Activated T-helper 1 cell treated with Interleukin-2 at 50 U/mL for 16 hours (primary cell): ENCODE data around the gene CYP26B1.
"Not testable (repeated sequence)": the region's sequence is repeated elsewhere in the genome, so short reads cannot be mapped to it uniquely, and the experiment has no call there.

Experiments used
- DNase-seq: peaks from one replicate; pipeline ENCODE4 v3.0.0-alpha.2; 2020; ENCODE audit warnings: low read depth

Gene CYP26B1

DNA sequence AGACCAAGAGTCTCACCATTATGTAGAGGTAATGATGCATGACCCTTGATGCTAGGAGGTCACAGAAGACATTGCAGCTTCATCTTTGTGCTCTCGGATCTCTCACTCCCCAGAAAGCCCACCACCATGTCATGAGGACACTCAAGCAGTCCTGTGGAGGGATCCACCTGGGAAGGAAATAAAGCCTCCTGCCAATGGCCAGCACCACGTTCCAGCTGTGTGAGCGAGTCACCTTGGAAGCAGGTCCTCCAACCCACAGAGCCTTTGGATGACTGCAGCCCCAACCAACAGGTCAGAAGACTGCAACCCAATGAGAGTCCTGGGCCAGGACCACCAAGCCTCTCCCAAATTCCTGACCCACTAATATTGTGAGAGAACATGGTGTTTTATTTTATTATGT lies 38.4 kb downstream of the CYP26B1 start:
- no peak for DNase-seq

DNA sequence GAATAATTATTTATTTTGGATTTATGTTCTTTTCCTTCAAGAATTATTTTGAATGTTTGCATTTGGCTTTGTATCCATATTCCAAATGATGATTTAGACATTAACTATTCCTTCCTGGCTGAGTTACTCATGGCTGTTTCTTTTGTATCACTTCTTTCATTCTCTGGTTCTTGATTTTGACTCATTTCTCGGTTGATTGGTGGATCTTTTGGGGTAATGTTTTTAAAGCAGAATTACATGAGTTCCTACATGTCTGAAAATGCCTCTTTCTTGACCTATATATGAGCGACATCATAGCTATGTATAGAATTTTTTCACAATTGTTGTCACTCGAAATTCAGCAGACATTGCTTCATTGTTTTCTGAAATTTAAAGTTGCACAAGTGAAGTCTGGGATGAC lies 39.5 kb downstream of the CYP26B1 start:
- no peak for DNase-seq

DNA sequence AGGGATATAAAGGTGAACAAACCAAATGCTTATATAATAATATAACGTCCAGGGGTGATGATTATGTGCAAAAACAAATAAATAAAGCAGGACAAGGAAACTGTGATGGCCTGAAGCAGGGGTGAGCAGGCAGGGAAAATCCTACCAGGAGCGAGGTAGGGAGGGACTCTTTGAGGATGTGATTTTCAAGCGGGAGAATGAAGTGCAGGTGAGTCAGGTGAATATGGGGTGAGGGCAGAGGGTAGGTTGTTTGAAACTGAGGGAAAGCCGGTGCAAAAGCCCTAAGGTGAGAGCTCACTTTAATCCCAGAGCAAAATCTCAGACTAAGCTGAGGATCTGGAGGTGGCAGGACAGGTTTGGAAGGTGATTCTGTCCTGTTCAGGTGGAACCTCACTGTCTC lies 40.7 kb downstream of the CYP26B1 start:
- DNase-seq, result no peak

DNA sequence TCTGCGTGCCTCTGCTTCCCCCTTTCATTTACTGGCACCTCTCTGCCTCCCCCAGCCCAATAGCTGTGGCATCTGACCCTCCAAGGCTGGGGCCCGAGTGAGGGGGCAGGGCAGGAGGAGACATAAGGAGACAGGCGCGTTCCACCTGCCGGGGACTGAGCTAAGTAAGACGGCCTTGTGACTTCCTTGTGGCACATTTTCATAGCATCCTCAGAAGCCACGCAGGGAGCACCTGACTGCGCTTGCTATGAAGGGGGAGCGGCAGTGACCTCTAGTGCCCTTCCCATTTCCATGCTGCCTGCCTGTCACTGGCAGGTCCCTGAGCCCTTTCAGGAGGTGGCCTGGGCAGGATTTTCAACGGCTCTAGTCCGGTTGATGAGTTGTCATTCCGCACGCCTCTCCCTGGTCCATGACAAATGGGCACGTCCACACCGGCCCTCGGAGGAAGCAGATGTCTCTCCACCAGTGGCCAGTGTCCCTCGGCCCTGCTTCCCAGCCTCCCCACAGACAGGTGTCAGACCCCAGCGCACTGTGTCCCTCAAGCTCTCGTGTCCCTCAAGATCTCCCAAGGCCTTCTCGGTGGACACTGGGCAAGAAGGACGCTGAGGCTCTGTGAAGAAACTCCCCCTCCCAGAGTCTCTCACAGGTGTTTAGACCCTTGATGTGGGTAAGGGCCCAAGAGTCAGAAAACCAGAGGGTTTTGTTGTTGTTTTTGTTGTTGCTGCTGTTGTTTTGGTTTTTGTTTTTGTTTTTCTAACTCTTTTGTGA lies 42.7 kb downstream of the CYP26B1 start:
- DNase-seq, result no peak

DNA sequence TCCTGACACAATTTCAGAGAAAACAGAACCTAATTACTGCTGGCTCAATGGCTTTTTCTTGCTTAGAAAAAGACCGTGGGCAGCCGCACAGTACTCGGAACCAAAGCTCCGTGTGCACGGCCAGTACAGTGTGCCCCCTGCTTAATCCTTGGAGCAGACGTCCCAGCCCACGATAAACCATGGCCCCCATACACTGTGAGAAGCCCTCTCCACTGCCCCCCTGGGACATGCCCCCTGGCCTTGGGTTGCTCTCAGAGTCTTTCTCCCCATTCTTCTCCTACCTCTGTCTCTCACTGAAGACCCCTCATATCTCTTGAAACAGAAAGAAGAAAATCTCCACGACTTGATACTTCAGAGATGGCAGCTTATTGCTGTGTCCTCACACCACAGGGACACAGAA lies 44.0 kb downstream of the CYP26B1 start:
- no peak for DNase-seq

DNA sequence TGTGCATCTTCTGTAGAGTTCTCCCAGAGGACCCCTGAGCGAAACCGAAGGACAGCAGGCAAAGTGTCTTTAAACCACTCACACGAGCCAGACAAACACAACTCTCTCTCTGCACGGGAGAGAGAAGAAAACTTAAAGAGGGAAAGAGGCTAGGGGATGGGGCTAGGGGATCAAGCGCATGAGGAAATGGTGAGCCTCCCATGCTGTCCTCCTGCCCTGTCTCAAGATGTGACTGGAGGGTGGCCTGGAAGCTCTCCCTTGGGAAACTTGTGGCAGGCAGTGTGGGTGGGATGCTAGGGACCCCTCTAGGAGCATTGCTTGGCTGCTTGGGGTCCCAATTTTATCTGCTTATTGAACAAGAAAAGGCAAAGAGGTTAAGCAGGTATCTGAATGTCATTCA lies 44.5 kb downstream of the CYP26B1 start:
- no peak for DNase-seq

DNA sequence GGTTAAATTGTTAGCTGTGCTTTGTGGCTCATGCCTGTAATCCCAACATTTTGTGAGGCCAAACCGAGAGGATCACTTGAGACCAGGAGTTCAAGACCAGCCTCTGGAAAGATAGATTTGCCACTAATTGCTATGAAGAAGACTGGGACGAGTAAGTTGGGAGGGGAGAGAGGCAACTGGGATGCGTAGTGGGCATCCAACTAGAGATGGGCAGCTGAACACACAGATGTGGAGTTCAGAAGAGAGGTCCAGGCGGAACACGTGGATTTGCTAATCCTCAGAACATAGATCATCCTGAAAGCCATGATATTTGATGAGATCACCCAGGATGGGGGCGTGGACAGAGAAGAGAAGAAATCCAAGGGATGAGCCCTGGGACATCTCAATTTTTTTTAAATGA lies 48.7 kb downstream of the CYP26B1 start:
- DNase-seq, result no peak

DNA sequence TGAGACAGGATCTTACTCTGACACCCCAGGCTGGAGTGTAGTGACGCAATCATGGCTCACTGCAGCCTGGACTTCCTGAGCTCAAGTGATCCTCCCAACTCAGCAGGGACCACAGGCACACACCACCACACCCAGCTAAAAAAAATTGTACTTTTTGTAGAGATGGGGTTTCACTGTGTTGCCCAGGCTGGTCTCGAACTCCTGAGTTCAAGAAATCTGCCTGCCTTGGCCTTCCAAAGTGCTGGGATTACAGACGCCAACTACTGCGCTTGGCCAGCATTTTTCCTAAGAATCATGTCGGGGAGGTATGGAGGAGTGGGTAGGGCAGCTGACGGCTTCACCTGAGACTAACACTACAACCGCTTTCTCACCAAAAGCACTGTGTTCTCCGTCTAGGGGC lies 50.4 kb downstream of the CYP26B1 start:
- DNase-seq, result no peak

DNA sequence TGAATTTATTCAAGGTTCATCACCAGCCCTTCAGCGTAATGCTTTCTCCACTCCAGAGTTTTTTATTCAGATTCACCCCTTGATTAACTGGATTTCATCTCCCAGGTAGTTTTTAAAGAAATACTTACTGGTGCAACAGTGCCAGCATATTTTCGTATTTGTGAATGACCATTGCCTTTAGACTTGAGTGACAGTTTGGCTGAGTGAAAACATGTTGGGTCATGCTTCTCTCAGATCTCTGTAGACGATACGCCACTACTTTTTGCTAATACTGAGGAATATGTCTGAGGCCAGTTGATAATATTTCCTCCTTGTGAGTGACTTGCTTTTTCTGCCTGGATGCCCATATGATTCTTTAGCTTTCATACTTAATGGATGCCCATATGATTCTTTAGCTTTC lies 51.5 kb downstream of the CYP26B1 start:
- DNase-seq, result no peak

DNA sequence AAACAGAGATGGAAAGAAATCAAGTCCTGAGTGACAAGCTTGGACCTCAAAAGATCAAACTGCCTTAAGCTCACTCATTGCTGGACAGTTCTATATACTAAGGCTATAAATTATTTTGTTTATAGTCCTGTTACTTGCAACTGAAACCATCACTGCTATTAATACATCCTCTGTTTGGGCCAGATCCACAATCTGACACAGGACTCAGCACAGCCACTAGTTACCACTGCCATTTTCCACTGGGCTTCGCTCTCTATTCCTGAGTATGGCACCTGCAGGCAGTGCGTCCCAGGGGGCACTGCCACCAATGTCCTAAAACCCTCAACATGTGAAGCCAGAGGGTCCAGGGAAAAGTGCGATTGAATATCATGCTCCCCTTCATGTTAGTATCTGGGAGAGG lies 52.3 kb downstream of the CYP26B1 start:
- DNase-seq, result no peak

DNA sequence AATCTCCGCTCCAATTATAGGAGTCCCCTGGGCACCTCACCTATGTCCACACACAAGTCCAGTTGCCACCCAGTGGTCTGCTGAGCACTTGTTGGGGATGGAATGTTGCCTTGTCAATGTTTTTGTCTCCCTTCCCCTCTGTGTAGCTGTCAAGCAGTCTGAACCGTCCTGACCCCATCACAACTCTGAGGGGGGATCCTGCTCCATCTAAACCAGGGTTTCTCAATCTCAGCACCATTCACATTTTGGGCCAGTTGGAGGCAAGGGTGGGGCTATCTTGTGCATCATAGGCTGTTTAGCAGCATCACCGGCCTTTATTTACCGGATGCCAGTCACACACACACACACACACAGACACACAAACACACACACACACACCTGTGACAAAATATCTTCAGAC lies 53.0 kb downstream of the CYP26B1 start:
- DNase-seq, result no peak

DNA sequence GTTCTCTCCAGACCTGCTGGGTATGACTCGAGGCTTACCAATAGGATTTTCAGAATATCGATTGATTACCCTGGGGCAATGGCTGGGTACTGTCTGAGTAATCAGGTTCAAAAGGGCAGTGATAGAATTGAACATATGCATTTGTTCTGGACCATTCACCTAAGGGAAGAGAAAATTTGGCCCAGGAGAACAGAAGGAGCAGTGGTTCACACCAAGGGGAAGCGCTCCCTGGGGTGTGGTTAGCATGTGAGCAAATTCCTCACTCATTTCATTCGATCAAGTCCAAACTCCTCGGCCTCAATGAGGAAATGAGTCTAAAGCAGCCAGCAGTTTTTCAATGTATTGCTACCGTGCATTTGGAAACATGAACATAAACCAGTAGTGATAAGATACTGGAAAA lies 55.6 kb downstream of the CYP26B1 start:
- no peak for DNase-seq

DNA sequence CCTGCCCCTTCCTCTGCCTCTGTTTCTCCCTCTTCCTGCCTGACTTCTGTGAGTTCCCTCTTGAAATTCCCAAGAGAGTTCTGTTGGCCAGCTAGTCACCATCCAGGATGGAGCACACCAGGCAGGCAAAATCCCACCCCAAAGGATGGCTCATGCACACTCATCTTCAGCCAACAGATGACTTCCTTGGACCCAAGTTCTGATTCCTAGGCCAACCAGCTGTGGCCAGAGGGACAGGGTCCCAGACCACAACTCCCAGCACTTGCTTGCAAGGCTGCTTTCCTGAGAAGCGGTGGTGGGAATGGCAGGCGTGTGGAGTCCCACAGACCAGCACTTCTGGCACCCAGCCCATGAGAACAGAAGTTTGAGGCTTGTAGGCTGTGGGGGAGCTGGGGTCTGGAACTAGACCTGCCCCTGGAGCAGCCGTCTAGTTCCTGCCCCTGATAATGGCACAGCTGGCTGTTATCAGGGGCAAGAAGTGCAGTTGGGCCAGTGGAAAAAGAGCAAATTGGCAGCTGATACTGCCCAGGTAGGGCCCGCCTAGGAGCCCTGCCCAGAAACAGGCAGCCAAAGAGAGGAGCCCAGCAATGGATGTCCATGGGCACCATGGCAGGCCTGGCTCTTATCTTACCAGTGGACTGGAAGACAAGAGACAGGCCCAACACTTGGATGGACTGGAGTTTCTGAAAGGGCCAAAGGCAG lies 56.7 kb downstream of the CYP26B1 start:
- DNase-seq, result no peak

DNA sequence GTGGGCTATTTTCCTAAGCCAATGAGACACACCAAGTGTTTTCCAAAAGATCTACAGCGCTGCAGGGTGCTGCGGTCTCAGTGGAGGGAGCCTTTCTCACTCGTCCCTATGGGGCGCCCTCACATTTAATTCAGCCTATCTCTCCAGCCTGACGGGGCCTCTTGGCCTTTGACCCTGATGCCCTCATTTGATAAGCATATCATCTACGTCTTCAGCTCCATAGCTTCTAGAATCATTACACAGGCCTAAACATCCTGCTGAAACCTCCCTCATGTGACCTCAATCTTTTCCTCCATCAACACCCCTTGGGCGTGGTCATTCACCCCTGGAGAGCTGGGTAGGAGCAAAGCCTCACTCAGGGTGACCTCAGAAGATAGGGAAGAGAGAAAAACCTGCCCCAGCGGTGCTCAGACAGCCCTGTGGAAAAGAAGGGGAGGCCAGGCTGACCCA lies 57.4 kb downstream of the CYP26B1 start:
- no peak for DNase-seq

DNA sequence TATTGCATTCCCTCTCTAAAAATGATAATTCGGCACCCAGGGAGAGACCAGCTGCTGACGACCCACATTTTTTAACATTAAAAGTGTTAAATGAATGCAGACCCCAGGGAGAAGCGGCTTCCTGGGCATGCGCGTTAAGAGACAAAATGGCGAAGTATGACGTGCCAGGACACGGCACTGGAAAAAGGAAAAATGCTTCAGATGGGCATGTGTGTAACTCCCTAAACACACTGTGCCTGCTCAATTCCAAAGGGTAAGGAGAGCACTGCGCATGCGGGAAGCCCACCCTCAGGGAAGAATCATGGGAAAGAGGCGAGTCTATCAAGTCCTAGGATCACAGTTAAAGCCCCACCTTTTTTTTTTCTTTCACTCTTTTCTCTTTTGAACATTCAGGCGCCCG lies 58.1 kb downstream of the CYP26B1 start:
- no peak for DNase-seq

DNA sequence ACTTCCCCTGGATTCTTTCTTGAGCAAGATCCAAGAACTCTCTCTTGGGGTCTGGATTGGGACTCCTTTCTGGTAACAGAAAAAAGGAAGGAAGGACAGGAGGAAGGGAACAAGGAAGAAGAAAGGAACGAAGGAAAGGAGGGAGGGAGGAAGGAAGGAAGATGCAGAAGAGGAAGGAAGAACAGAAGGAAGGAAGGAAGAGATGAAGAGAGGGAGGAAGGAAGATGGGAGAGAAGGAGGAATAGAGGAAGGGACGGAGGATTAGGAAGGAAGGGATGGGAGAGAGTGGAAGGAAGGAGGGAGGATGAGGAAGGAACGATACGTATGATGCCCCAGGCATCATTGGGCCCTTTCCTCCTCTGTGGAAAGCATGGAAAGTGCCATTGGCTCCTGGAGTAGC lies 58.6 kb downstream of the CYP26B1 start:
- DNase-seq, result no peak

DNA sequence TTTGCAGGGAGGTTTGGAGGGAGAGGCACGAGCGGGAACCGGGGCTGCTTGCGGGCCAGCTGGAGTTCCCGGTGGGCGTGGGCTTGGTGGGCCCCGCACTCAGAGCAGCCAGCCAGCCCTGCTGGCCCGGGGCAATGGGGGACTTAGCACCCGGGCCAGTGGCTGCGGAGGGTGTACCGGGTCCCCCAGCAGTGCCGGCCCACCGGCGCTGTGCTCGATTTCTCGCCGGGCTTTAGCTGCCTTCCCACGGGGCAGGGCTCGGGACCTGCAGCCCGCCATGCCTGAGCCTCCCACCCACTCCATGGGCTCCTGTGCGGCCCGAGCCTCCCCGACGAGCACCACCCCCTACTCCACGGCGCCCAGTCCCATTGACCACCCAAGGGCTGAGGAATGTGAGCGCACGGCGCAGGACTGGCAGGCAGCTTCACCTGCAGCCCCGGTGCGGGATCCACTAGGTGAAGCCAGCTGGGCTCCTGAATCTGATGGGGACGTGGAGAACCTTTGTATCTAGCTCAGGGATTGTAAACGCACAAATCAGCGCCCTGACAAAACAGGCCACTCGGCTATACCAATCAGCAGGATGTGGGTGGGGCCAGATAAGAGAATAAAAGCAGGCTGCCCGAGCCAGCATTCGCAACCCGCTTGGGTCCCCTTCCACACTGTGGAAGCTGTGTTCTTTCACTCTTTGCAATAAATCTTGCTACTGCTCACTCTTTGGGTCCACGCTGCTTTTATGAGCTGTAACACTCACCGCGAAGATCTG lies 60.6 kb downstream of the CYP26B1 start:
- DNase-seq, result not testable (repeated sequence)

DNA sequence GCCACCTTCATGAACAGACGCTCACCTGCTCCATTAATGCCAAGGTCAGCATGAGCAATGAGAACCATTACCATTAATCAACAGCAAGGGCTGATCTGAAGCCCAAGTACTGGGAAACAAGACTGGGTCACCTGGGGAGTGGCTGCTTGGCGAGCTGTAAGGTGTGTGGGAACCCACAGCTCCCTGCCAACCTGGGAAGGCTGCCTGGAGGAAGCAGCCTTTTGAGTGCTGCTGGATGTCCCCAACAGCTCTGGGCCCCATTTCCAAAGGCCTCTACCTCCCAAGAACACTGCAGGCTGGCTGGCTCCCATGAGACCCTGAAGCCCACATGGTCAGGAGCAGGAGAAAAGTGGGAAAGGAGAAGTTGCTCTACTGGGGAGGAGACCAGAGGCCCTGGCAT lies 62.1 kb downstream of the CYP26B1 start:
- no peak for DNase-seq

DNA sequence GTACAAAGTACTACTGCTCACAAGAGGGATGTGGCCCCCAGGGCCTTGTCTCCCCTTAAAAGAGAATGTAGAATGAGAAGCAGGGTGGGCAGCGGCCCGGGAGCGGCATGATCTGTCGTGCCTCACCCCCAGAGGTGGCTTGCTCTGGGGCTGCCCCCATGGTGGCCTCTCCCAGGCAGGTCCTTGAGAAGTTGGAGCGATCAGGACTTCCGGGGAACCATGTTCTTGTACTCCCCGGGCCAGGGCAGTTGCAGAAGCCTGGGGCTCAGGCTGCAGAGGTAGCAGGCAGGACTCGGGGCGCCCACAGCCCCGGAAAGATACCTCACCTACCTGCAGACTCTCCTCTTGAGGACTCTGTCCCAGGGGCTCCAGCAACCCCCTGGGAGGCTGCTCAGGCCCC lies 62.6 kb downstream of the CYP26B1 start:
- no peak for DNase-seq

DNA sequence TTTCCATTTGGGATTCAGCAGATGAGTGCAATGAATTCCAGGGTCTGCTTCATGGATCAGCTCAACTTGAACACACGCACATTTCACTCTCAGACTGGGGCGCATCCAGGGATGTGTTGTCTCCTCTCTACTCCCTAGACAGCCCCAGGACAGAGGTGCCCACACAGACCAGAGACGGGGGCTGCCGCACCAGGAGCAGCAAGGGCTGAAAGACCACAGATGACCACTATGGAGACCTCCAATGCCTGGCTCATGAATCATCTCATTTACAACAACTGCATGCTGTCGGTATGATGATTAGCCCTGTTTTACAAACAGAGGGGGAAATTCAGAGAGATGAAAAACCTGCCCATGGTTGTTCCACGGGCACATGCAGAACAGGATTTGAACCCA lies 63.1 kb downstream of the CYP26B1 start:
- DNase-seq, result no peak

DNA sequence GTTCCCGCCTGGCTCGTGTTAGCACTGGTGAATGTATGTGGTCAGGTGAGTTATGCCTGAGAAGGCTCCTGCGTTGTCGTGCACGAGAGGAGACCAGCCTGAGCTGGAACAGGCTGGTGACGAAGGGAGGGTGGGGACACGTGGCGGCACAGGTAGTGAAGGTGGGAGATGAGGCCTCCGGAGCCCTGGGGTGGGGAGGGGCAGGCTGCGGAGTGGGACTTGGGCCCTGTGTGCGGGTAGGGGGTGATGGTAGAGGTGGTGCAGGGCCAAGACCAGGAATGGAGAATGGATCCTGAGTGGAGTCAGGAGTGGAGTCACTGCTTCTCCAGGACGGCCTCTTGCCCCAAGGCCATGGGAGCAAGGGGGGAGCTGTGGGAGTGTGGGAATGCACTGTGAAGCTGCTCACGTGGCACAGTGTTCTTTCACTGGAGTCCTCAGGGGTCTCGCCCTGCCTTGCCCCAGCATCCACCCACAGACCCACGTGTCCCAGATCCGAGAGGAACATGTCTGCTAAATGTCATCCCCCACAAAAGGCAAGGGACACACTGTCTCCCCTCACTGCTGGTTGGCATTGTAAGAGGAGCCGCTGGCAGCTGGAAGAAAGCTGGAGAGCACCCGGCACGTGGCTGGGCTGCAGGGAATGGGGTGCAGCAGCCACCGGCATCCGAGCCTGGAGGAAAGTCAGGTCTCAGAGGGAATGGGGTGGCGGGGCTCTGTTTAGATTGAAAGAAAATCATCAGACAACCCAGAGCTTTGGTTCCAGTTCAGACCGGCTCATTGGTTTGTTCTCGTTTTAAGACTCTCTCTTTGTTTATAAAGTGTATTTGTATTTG lies 63.7 kb downstream of the CYP26B1 start:
- DNase-seq, result no peak

DNA sequence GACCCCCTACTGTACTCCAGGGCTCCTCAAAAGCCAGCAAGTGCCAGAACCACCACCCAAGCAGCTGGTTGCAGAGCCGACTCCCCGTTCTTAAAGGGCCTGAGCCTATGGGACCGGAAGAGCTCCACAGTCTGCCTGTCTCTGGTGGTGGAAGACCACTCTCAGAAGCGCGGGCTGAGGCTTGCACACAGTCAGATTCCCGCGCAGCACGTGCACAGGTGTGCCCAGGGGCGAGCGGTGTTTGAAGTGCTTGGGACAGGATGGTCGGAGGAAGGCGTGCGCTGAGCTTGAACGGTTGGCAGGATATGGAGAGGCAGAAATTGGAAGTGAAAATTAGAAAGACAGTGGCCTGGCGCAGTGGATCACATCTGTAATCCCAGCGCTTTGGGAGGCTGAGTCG lies 64.8 kb downstream of the CYP26B1 start:
- no peak for DNase-seq
